ENCODE results near the gene ATF7.

The ATF7 gene

GRCh38 chr12:53516758-53517455 is 109.3 kb downstream of the ATF7 start:
- no peak for DNase-seq

- DNase-seq = no peak
These were observed 110.9 kb downstream of the ATF7 start for GRCh38 chr12:53515291-53515680.

DNA sequence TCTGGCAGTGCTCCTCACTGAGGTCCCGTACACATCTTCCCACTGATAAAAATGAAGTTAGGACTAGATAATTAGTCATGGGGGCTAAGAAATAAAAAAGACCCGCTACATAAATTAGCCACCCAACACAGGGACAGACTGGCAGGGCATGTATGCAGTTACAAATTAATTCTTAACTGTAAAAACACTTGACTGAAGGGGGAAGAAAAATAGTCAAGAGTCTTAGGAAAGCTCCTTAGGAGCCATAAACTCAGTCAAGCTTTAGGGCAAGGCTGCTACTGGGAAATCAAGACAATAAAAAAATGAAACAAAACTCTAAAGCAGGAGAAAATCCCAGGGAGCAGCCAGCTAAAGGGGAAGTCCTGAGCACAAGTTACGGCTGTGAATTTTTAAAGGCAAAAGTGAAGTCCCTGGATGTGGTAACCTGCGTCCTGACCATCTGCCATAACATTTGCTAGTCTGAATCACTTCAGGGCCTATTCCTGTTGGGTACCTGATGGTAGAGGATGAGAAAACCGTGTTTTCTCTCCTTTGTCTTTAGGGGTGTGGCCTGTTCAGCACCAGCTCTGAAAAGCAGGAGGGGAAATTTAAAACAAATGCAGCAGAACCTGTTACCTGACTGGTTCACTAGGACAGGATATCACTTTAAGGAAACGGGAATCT is 111.4 kb downstream of the ATF7 start:
- DNase-seq = no peak

DNA sequence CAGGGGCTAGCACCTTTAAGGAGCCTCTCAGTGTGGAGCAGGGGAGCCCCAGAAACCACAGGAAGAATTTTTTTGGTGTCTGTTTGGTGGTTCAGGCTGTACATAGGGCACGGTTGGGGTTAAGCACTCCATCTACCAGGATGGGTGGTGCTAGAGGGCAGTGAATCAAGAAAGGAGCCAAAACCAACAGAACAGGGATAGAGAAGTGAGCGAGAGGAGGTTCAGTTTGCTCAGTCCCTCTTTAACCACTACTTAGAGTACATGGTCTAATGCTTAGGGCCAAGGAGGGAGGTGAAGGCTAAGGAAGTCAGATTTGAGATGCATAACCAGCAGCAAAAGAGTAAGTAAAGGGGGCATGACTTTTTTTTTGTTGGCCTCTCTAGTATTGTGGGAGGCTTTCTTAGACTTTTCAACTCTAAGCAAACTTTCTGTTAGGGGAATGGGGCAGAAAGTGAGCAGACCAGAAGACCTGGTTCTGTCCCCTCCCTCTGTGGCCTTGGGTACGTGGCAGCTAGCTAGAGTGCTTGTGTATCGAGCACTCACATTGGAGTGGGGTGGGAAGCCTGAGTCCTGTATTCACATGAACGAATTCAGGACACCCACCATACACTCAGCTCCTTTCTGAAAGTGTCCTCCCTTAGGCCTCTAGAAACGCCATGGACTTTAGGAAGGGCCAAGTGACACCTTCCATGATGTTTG is 112.3 kb downstream of the ATF7 start:
- DNase-seq = no peak

GRCh38 chr12:53510181-53510812 is 115.9 kb downstream of the ATF7 start:
- DNase-seq = no peak

- peak; percentile 88 for DNase-seq
These were observed 117.5 kb downstream of the ATF7 start for GRCh38 chr12:53508534-53509170.

GRCh38 chr12:53507603-53507885 is 118.6 kb downstream of the ATF7 start:
- no peak for DNase-seq

- DNase-seq = no peak
These were observed 119.1 kb downstream of the ATF7 start, which contains the start of gene NPFF for GRCh38 chr12:53506881-53507602. NPFF (minus strand) TSS chr12:53507484; CDS start chr12:53507474, 10 bp downstream.

- no peak for DNase-seq
These were observed 119.8 kb downstream of the ATF7 start for GRCh38 chr12:53506450-53506785.

DNA sequence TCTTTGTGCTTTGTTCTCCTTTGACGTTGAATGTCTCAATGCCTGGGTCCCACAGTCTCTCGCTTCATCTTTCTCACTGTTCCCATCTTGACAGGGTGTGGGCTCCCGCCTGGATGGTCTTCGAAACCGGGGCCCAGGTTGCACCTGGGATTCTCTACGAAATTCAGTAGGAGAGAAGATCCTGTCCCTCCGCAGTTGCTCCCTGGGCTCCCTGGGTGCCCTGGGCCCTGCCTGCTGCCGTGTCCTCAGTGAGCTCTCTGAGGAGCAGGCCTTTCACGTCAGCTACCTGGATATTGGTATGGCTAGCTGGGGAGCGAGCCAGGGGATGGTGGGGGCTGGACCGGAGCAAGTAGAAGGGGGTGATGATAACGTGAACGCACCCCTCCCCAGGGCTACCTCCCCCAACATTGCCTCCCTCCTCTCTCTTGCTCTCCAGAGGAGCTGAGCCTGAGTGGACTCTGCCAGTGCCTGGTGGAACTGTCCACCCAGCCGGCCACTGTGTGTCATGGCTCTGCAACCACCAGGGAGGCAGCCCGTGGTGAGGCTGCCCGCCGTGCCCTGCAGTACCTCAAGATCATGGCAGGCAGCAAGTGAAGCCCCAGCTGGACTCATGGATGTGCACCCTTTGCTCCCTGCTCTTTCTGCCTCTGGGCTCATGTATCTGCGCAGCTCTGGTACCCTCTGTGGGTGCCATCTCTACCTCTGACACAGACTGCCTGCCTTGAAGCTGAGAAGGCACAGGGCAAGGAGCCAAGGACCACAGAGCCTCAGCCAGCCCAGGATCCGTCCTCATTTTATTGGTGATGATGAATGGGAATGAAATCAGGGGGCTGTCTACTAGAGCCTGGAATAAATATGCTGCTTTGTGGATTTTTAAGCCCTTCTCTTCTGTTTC is 120.4 kb downstream of the ATF7 start:
- DNase-seq = no peak

DNA sequence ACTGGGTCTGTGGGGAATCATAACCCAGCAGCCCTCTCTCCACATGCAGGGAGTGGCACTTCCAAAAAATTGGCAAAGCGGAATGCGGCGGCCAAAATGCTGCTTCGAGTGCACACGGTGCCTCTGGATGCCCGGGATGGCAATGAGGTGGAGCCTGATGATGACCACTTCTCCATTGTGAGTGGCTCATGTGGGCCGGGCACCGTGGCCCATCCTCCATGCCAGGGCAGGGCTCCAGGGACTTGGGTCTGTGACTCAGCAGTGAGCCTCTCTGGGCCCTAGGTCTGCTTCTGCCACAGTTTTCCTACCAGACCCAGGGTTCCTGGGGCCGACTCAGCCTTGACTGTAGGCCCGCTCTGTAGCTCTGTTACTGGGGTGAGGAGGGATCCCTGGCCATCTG is 121.1 kb downstream of the ATF7 start:
- no peak for DNase-seq

DNA sequence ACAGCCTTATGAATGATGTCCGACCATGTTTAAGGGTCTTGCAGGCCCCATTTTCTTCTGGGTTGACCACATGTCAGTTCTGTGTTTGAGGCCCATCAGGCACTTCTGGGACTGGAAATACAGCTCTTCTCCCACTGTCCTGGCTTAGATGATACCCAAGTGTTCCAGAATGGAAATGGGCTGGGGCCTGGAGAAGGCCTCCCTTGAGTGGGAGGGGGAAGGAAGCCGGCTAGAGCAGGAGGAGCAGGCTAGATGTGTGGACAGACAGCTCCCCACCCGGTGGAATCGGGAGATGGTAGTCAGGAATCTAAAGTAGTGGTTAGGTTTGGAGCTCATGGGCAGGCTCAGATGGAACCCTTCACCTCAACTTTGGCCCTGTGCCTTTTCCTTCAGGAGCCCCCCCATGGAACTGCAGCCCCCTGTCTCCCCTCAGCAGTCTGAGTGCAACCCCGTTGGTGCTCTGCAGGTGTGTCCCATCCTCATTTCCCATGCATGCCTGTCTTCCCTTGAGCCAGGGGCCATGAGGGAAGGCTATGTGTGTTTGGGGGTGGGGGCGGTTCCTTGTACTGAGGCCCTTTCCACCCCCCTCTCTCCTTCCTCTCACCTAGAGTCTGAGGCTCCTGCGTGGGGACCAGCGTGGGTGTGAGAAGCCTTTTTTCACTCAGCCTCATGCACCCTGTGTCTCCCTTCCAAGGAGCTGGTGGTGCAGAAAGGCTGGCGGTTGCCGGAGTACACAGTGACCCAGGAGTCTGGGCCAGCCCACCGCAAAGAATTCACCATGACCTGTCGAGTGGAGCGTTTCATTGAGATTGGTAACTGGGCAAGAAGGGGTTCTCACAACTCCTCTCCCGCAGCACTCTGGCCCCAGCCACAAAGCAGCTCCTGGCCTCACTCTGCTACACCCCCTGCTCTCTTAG is 121.9 kb downstream of the ATF7 start:
- no peak for DNase-seq

DNA sequence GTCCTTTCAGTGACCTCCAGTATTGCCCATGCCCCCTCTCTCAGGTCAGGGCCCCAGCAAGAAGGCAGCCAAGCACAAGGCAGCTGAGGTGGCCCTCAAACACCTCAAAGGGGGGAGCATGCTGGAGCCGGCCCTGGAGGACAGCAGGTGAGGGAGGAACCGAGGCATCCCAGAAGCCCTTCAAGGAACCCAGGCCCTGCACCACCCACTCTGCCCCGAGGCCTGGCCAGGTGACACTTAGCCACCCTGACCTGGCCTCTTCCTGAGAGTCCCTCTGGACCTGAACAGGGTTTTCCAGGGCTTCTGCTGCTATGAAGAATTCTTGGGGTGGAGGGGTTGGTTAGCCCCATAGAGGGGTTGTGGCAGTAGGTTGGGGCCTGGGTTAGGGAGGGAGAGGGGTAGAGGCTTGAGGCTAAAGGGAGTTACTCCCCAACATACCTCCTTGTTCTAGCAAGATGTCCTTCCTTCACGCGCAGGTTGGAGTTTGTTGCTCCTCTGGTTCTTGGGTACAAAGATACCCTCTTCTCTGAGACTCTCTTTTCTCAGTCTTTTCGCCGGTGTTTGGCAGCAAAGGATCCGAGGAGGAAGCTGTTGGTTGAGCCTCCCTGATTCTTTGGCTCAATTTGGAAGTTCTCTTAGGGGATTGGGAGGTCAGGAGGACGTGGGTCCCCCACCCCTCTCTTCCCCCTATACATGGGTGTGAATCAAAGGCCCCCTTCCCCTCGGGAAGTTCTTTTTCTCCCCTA is 123.0 kb downstream of the ATF7 start:
- no peak for DNase-seq

DNA sequence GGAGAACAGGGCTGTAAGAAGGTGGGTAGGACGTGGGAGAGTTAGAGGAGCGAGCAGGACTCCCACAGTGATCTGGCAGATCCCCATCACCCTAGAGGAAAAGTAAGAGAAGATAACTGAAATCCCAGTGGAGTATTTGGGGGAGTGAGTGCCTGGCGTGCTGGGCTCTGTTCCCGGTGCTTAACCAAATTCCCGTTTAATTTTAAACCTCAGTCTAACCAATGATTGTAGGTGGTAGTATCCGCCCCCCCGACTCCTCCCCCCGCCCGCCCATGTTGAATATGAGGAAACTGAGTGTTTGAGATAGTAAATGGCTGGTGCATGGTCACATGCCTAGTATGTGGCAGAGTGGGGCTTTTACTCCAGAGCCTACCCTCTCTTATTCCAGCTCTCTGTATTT is 123.9 kb downstream of the ATF7 start:
- no peak for DNase-seq

DNA sequence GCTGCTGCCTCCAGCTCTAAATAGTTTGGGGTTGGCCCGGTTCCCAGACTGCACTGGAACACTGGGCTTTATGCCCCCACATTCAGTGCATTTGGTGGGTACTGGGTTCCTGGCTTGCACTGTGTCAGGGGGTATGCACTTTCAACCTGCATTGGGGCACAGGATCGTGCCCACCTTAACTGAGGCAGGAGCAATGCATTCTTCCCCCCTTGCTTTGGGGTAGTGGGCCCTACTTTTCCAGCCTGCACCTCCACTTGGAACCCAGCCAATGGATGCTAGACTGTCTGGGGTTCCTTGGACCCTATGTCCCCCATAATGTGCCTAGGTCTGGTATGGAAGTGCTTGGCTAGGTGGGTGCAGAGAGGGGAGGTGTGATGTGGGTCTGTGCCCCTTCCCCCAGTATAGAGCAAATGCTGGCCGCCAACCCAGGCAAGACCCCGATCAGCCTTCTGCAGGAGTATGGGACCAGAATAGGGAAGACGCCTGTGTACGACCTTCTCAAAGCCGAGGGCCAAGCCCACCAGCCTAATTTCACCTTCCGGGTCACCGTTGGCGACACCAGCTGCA is 124.5 kb downstream of the ATF7 start:
- DNase-seq = no peak

- peak; percentile 99 for DNase-seq
These were observed 125.2 kb downstream of the ATF7 start, which contains the start of gene TARBP2 for GRCh38 chr12:53500776-53501614. TARBP2 (plus strand) TSS chr12:53501283; CDS start chr12:53501409, 126 bp downstream.

DNA sequence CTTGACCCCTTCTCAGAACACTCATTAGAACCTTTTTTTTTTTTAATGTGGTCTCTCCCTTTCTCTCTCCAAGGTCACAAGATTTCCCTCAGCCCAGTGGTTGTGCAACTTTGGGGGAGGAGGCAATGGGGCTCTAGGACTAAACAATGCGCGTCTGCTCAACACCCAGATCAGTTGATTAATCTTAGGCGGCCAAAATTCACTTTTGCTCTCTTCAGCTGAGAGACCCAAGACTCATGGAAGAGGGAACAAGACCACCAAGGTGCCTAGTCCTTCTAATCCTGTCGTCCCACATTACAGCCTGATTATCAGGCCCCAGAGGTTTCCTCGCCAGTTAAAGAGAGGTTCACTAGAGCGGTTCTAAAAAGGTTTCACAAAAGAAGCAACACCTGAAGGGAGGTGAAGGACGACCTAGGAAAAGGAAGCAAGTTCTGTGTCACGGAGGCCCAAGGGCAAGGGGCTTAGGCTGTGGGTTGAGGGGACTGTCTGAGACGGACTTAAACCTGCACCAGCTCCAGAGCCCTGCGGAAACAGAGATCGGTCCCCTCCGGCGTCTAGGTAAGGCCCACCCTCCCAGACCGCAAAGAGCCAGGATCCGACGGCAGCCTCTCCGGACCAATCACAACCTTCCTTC is 125.9 kb downstream of the ATF7 start:
- DNase-seq = no peak
